ENCODE data around the gene ZNF821.
"Not testable (repeated sequence)": the region's sequence is repeated elsewhere in the genome, so short reads cannot be mapped to it uniquely, and the experiment has no call there.

The ZNF821 gene

GRCh38 chr16:71851746-71852145 is 32.2 kb downstream of the ZNF821 start:
- Histone ChIP-seq H3K27me3 (ENCODE audit: control insufficient read depth in 1 of 2, insufficient read depth in 2 of 2, low read length in 2 of 2) (no peaks in the 10 kb centered on the region), H3K9me3 (ENCODE audit: control insufficient read depth in 1 of 2, low read length in 2 of 2) (no peaks in the 10 kb centered on the region), H3K4me1 (ENCODE audit: control insufficient read depth in 1 of 2, insufficient read depth in 2 of 2, low read length in 2 of 2) (peaks cover 13% of the 10 kb centered on the region in 2 donors), H3K36me3 (ENCODE audit: control insufficient read depth in 1 of 2, insufficient read depth in 2 of 2, low read length in 2 of 2) (peaks cover 14 to 44% of the 10 kb centered on the region in 2 donors), H3K27ac (ENCODE audit: low read depth, low read length) (no peak overlapping the region), H3K4me3 (ENCODE audit: low read depth in 1 of 2, low read length in 2 of 2) (no peak overlapping the region), H3K9ac (ENCODE audit: low read depth in 1 of 2, low read length in 2 of 2) (no peak overlapping the region)

- H3K4me3 ChIP-seq (ENCODE audit: low read depth in 1 of 2, low read length in 2 of 2): no peak overlapping the region
- peaks cover 14 to 36% of the 10 kb centered on the region in 2 donors for H3K36me3 ChIP-seq (ENCODE audit: control insufficient read depth in 1 of 2, insufficient read depth in 2 of 2, low read length in 2 of 2)
- no peak overlapping the region for H3K27ac ChIP-seq (ENCODE audit: low read depth, low read length)
- H3K4me1 ChIP-seq (ENCODE audit: control insufficient read depth in 1 of 2, insufficient read depth in 2 of 2, low read length in 2 of 2): peaks cover 14 to 18% of the 10 kb centered on the region in 2 donors
- H3K9ac ChIP-seq (ENCODE audit: low read depth in 1 of 2, low read length in 2 of 2): no peak overlapping the region
- no peaks in the 10 kb centered on the region for H3K9me3 ChIP-seq (ENCODE audit: control insufficient read depth in 1 of 2, low read length in 2 of 2)
- H3K27me3 ChIP-seq (ENCODE audit: control insufficient read depth in 1 of 2, insufficient read depth in 2 of 2, low read length in 2 of 2): no peaks in the 10 kb centered on the region
Measured at GRCh38 chr16:71848622-71849021, 35.4 kb downstream of the ZNF821 start.

GRCh38 chr16:71847096-71847495 is 36.9 kb downstream of the ZNF821 start:
- Histone ChIP-seq H3K27ac (ENCODE audit: low read depth, low read length) (no peak overlapping the region), H3K4me3 (ENCODE audit: low read depth in 1 of 2, low read length in 2 of 2) (peak overlapping the region; percentile 97 to 98), H3K4me1 (ENCODE audit: control insufficient read depth in 1 of 2, insufficient read depth in 2 of 2, low read length in 2 of 2) (peaks cover 7 to 11% of the 10 kb centered on the region in 2 donors), H3K9me3 (ENCODE audit: control insufficient read depth in 1 of 2, low read length in 2 of 2) (no peaks in the 10 kb centered on the region), H3K9ac (ENCODE audit: low read depth in 1 of 2, low read length in 2 of 2) (peak overlapping the region; percentile 85 to 88), H3K27me3 (ENCODE audit: control insufficient read depth in 1 of 2, insufficient read depth in 2 of 2, low read length in 2 of 2) (no peaks in the 10 kb centered on the region), H3K36me3 (ENCODE audit: control insufficient read depth in 1 of 2, insufficient read depth in 2 of 2, low read length in 2 of 2) (peaks cover 14 to 34% of the 10 kb centered on the region in 2 donors)

- peaks cover 7 to 11% of the 10 kb centered on the region in 2 donors for H3K4me1 ChIP-seq (ENCODE audit: control insufficient read depth in 1 of 2, insufficient read depth in 2 of 2, low read length in 2 of 2)
- H3K27ac ChIP-seq (ENCODE audit: low read depth, low read length): no peak overlapping the region
Measured at GRCh38 chr16:71846431-71846830, 37.6 kb downstream of the ZNF821 start.

GRCh38 chr16:71845639-71846430 is 38.1 kb downstream of the ZNF821 start, which contains the start of gene ATXN1L:
Gene ATXN1L, plus strand, starts transcription at chr16:71845976. Its CDS starts 3,765 bp downstream, at chr16:71849741.
- H3K27me3 ChIP-seq (ENCODE audit: control insufficient read depth in 1 of 2, insufficient read depth in 2 of 2, low read length in 2 of 2): no peaks in the 10 kb centered on the region
- H3K36me3 ChIP-seq (ENCODE audit: control insufficient read depth in 1 of 2, insufficient read depth in 2 of 2, low read length in 2 of 2): peaks cover 8 to 23% of the 10 kb centered on the region in 2 donors
- H3K9me3 ChIP-seq (ENCODE audit: control insufficient read depth in 1 of 2, low read length in 2 of 2): no peaks in the 10 kb centered on the region
- peak within 1 kb of the TSS; percentile 97 to 98 for H3K4me3 ChIP-seq (ENCODE audit: low read depth in 1 of 2, low read length in 2 of 2)
- peak within 1 kb of the TSS; percentile 73 for H3K27ac ChIP-seq (ENCODE audit: low read depth, low read length)
- peak within 1 kb of the TSS; percentile 85 to 88 for H3K9ac ChIP-seq (ENCODE audit: low read depth in 1 of 2, low read length in 2 of 2)
- H3K4me1 ChIP-seq (ENCODE audit: control insufficient read depth in 1 of 2, insufficient read depth in 2 of 2, low read length in 2 of 2): peaks cover 7 to 11% of the 10 kb centered on the region in 2 donors

More at GRCh38 chr16:71846431-71846830, 37.6 kb downstream of the ZNF821 start:
- Histone ChIP-seq H3K9me3 (ENCODE audit: control insufficient read depth in 1 of 2, low read length in 2 of 2) (no peaks in the 10 kb centered on the region), H3K27me3 (ENCODE audit: control insufficient read depth in 1 of 2, insufficient read depth in 2 of 2, low read length in 2 of 2) (no peaks in the 10 kb centered on the region), H3K4me3 (ENCODE audit: low read depth in 1 of 2, low read length in 2 of 2) (peak overlapping the region; percentile 97 to 98), H3K36me3 (ENCODE audit: control insufficient read depth in 1 of 2, insufficient read depth in 2 of 2, low read length in 2 of 2) (peaks cover 14 to 29% of the 10 kb centered on the region in 2 donors), H3K9ac (ENCODE audit: low read depth in 1 of 2, low read length in 2 of 2) (peak overlapping the region; percentile 85 to 88)

GRCh38 chr16:71843572-71843971 is 40.4 kb downstream of the ZNF821 start:
- Histone ChIP-seq H3K4me3 (ENCODE audit: low read depth in 1 of 2, low read length in 2 of 2) (no peak overlapping the region), H3K4me1 (ENCODE audit: control insufficient read depth in 1 of 2, insufficient read depth in 2 of 2, low read length in 2 of 2) (peaks cover 7 to 11% of the 10 kb centered on the region in 2 donors), H3K36me3 (ENCODE audit: control insufficient read depth in 1 of 2, insufficient read depth in 2 of 2, low read length in 2 of 2) (peaks cover 0 to under 1% of the 10 kb centered on the region in 2 donors), H3K27ac (ENCODE audit: low read depth, low read length) (no peak overlapping the region), H3K9ac (ENCODE audit: low read depth in 1 of 2, low read length in 2 of 2) (no peak overlapping the region), H3K9me3 (ENCODE audit: control insufficient read depth in 1 of 2, low read length in 2 of 2) (no peaks in the 10 kb centered on the region), H3K27me3 (ENCODE audit: control insufficient read depth in 1 of 2, insufficient read depth in 2 of 2, low read length in 2 of 2) (no peaks in the 10 kb centered on the region)

GRCh38 chr16:71840052-71840451 is 43.9 kb downstream of the ZNF821 start:
- Histone ChIP-seq H3K27me3 (ENCODE audit: control insufficient read depth in 1 of 2, insufficient read depth in 2 of 2, low read length in 2 of 2) (no peaks in the 10 kb centered on the region), H3K4me1 (ENCODE audit: control insufficient read depth in 1 of 2, insufficient read depth in 2 of 2, low read length in 2 of 2) (no peaks in the 10 kb centered on the region), H3K9me3 (ENCODE audit: control insufficient read depth in 1 of 2, low read length in 2 of 2) (no peaks in the 10 kb centered on the region), H3K27ac (ENCODE audit: low read depth, low read length) (no peak overlapping the region), H3K9ac (ENCODE audit: low read depth in 1 of 2, low read length in 2 of 2) (no peak overlapping the region), H3K36me3 (ENCODE audit: control insufficient read depth in 1 of 2, insufficient read depth in 2 of 2, low read length in 2 of 2) (no peaks in the 10 kb centered on the region), H3K4me3 (ENCODE audit: low read depth in 1 of 2, low read length in 2 of 2) (no peak overlapping the region)

- no peak overlapping the region for H3K9ac ChIP-seq (ENCODE audit: low read depth in 1 of 2, low read length in 2 of 2)
Measured at GRCh38 chr16:71837150-71837549, 46.8 kb downstream of the ZNF821 start.

GRCh38 chr16:71834291-71834690 is 49.7 kb downstream of the ZNF821 start:
- no peaks in the 10 kb centered on the region for H3K27me3 ChIP-seq (ENCODE audit: control insufficient read depth in 1 of 2, insufficient read depth in 2 of 2, low read length in 2 of 2)
- H3K9me3 ChIP-seq (ENCODE audit: control insufficient read depth in 1 of 2, low read length in 2 of 2): no peaks in the 10 kb centered on the region
- no peaks in the 10 kb centered on the region for H3K4me1 ChIP-seq (ENCODE audit: control insufficient read depth in 1 of 2, insufficient read depth in 2 of 2, low read length in 2 of 2)
- H3K4me3 ChIP-seq (ENCODE audit: low read depth in 1 of 2, low read length in 2 of 2): no peak overlapping the region
- H3K9ac ChIP-seq (ENCODE audit: low read depth in 1 of 2, low read length in 2 of 2): no peak overlapping the region
- no peak overlapping the region for H3K27ac ChIP-seq (ENCODE audit: low read depth, low read length)
- no peaks in the 10 kb centered on the region for H3K36me3 ChIP-seq (ENCODE audit: control insufficient read depth in 1 of 2, insufficient read depth in 2 of 2, low read length in 2 of 2)

More at GRCh38 chr16:71837150-71837549, 46.8 kb downstream of the ZNF821 start:
- Histone ChIP-seq H3K9me3 (ENCODE audit: control insufficient read depth in 1 of 2, low read length in 2 of 2) (no peaks in the 10 kb centered on the region), H3K4me1 (ENCODE audit: control insufficient read depth in 1 of 2, insufficient read depth in 2 of 2, low read length in 2 of 2) (no peaks in the 10 kb centered on the region), H3K36me3 (ENCODE audit: control insufficient read depth in 1 of 2, insufficient read depth in 2 of 2, low read length in 2 of 2) (no peaks in the 10 kb centered on the region), H3K27me3 (ENCODE audit: control insufficient read depth in 1 of 2, insufficient read depth in 2 of 2, low read length in 2 of 2) (no peaks in the 10 kb centered on the region), H3K27ac (ENCODE audit: low read depth, low read length) (no peak overlapping the region), H3K4me3 (ENCODE audit: low read depth in 1 of 2, low read length in 2 of 2) (no peak overlapping the region)

GRCh38 chr16:71832112-71832511 is 51.9 kb downstream of the ZNF821 start:
- H3K27ac ChIP-seq (ENCODE audit: low read depth, low read length); H3K36me3 ChIP-seq (ENCODE audit: control insufficient read depth in 1 of 2, insufficient read depth in 2 of 2, low read length in 2 of 2); H3K27me3 ChIP-seq (ENCODE audit: control insufficient read depth in 1 of 2, insufficient read depth in 2 of 2, low read length in 2 of 2); H3K9ac ChIP-seq (ENCODE audit: low read depth in 1 of 2, low read length in 2 of 2); H3K4me3 ChIP-seq (ENCODE audit: low read depth in 1 of 2, low read length in 2 of 2); H3K4me1 ChIP-seq (ENCODE audit: control insufficient read depth in 1 of 2, insufficient read depth in 2 of 2, low read length in 2 of 2); H3K9me3 ChIP-seq (ENCODE audit: control insufficient read depth in 1 of 2, low read length in 2 of 2): not testable (repeated sequence)
